ENCODE data around the gene EFCAB6.

DNA sequence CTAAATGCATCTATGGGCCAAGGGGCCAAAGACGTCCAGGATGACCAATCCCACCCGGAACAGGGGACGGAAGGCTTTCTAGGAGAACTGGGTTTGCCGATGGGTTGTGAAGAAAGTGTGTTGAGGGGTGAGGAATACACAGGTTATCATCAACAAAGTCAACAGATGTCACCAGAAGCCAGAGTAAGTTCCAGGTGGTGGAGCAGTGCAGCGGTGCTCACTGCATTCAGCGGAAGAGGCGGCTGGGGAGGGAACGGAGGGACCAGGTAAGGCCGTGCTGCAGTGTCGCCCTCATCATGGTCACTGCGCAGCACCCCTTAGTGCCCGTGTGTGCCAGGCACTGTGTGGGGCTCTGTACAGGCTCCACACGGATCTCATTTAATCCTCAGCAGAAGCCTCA is 176.0 kb downstream of the EFCAB6 start:
- no peak for TF ChIP-seq POLR2A (IDR thresholded peaks at IDR 0.05)
- TF ChIP-seq, protein P1, sequence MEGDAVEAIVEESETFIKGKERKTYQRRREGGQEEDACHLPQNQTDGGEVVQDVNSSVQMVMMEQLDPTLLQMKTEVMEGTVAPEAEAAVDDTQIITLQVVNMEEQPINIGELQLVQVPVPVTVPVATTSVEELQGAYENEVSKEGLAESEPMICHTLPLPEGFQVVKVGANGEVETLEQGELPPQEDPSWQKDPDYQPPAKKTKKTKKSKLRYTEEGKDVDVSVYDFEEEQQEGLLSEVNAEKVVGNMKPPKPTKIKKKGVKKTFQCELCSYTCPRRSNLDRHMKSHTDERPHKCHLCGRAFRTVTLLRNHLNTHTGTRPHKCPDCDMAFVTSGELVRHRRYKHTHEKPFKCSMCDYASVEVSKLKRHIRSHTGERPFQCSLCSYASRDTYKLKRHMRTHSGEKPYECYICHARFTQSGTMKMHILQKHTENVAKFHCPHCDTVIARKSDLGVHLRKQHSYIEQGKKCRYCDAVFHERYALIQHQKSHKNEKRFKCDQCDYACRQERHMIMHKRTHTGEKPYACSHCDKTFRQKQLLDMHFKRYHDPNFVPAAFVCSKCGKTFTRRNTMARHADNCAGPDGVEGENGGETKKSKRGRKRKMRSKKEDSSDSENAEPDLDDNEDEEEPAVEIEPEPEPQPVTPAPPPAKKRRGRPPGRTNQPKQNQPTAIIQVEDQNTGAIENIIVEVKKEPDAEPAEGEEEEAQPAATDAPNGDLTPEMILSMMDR (IDR thresholded peaks at IDR 0.05) = no peak
